HEK293 (cell line): ENCODE measurements around the gene FRMD8.

Source experiments
- CTCF ChIP-seq: fragments of 450-650 bp; formaldehyde crosslinking; IDR thresholded peaks from 2 replicates; pipeline ENCODE4 v1.5.1; 2016; ENCODE audit warnings: missing biosample characterization, missing genetic modification characterization
- GLI4 ChIP-seq: fragments of 450-650 bp; formaldehyde crosslinking; IDR thresholded peaks from 2 replicates; pipeline ENCODE4 v1.5.1; 2016; ENCODE audit warnings: missing biosample characterization, missing genetic modification characterization
- PRDM1 ChIP-seq: fragments of 450-650 bp; formaldehyde crosslinking; IDR thresholded peaks from 2 replicates; pipeline ENCODE4; 2016; ENCODE audit warnings: missing biosample characterization, missing genetic modification characterization
- SP2 ChIP-seq: fragments of 450-650 bp; formaldehyde crosslinking; IDR thresholded peaks from 2 replicates; pipeline ENCODE4 v1.5.1; 2016; ENCODE audit warnings: missing biosample characterization, missing genetic modification characterization
- ZBTB20 ChIP-seq: fragments of 450-650 bp; formaldehyde crosslinking; IDR thresholded peaks from 2 replicates; pipeline ENCODE4 v1.5.1; 2016; ENCODE audit warnings: missing biosample characterization, missing genetic modification characterization
- ZNF274 ChIP-seq, 2 experiments: fragments of 200-500 bp in 1 of 2; fragments of 450-650 bp in 1 of 2; sonication (Bioruptor generic) in 1 of 2; formaldehyde crosslinking in 1 of 2; IDR thresholded peaks; 2 replicates each; pipeline versions ENCODE4 v1.5.1 to v1.6.1; 2014 to 2016; ENCODE audit warnings: borderline replicate concordance in 1 of 2, inconsistent platforms in 1 of 2, low read length in 1 of 2, missing biosample characterization in 1 of 2, missing genetic modification characterization in 1 of 2
- ZNF280C ChIP-seq: fragments of 450-650 bp; formaldehyde crosslinking; IDR thresholded peaks from 2 replicates; pipeline ENCODE4 v1.5.1; 2016; ENCODE audit warnings: missing biosample characterization, missing genetic modification characterization
- ZNF645 ChIP-seq: fragments of 450-650 bp; formaldehyde crosslinking; IDR thresholded peaks from 2 replicates; pipeline ENCODE4; 2016; ENCODE audit warnings: missing biosample characterization, missing genetic modification characterization
- ZSCAN5A ChIP-seq: fragments of 450-650 bp; formaldehyde crosslinking; IDR thresholded peaks from 2 replicates; pipeline ENCODE4 v1.5.1; 2016; ENCODE audit warnings: missing biosample characterization, missing genetic modification characterization

GRCh38 chr11:65392186-65392829 lies 5.9 kb downstream of the FRMD8 start:
- TF ChIP-seq ZSCAN5A (tag by site-specific recombination) (no peak), CTCF (tag by site-specific recombination) (no peak), ZNF645 (no peak), ZNF280C (tag by site-specific recombination) (no peak), PRDM1 (tag by site-specific recombination) (no peak), GLI4 (no peak), SP2 (tag by site-specific recombination) (no peak), ZNF274 (IDR thresholded peaks at IDR 0.05; ENCODE audit: low read length) (no peak), ZNF274 (tag by site-specific recombination; IDR thresholded peaks at IDR 0.05; ENCODE audit: borderline replicate concordance) (no peak), ZBTB20 (tag by site-specific recombination) (no peak)
